Endothelial cell of umbilical vein (primary cell): Measurements from ENCODE around the gene EQTN.

Experiments used
- POLR2A ChIP-seq: IDR thresholded peaks from 2 replicates; pipeline ENCODE4 v1.6.1; 2012; ENCODE audit warnings: low read depth, mild to moderate bottlenecking, control low read depth, low read length
- POLR2AphosphoS5 ChIP-seq: IDR thresholded peaks from 2 replicates; pipeline ENCODE4 v1.6.1; 2012; ENCODE audit warnings: low read depth, mild to moderate bottlenecking, control low read depth, low read length, moderate library complexity; ENCODE audit not compliant: insufficient read depth
- TF ChIP-seq, protein P1 (sequence below), 2 donors: IDR thresholded peaks; 1 replicate in 1 of 2; 2 replicates in 1 of 2; pipeline ENCODE4 v1.5.1; 2011; ENCODE audit warnings: low read length in 2 of 2, mild to moderate bottlenecking in 2 of 2, moderate library complexity in 2 of 2, control low read depth in 1 of 2, inconsistent platforms in 1 of 2, low read depth in 1 of 2; ENCODE audit not compliant: insufficient read depth in 1 of 2; ENCODE audit errors: extremely low read depth in 1 of 2

DNA sequence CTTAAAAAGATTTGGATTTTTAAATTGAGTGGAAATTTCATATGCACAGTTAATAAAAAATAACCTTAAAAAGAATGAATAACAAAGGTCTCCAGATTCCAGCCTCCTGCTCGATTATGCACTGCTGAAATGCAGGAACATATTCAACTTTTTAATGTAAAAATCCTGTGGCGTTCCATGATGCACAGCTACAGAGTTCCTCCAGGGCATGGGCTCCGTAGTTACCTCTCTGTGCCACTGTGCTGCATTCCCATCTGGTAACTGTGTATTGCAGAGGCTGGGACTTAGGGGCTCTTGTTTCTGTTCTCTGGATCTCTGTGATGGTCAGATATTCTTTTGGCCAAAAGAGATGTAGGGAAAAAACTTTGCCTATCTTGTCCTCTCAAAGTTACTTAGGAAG, 31.5 kb upstream of the EQTN start:
- TF ChIP-seq, protein P1, sequence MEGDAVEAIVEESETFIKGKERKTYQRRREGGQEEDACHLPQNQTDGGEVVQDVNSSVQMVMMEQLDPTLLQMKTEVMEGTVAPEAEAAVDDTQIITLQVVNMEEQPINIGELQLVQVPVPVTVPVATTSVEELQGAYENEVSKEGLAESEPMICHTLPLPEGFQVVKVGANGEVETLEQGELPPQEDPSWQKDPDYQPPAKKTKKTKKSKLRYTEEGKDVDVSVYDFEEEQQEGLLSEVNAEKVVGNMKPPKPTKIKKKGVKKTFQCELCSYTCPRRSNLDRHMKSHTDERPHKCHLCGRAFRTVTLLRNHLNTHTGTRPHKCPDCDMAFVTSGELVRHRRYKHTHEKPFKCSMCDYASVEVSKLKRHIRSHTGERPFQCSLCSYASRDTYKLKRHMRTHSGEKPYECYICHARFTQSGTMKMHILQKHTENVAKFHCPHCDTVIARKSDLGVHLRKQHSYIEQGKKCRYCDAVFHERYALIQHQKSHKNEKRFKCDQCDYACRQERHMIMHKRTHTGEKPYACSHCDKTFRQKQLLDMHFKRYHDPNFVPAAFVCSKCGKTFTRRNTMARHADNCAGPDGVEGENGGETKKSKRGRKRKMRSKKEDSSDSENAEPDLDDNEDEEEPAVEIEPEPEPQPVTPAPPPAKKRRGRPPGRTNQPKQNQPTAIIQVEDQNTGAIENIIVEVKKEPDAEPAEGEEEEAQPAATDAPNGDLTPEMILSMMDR (IDR thresholded peaks at IDR 0.05; ENCODE audit: extremely low read depth in 1 of 2, insufficient read depth in 1 of 2, low read depth in 1 of 2, low read length in 2 of 2), result no peak
- no peak for TF ChIP-seq POLR2AphosphoS5
- TF ChIP-seq POLR2A, result no peak
